Activated B cell treated with CpG ODN at 0.5 μM for 24 hours (primary cell): ENCODE data around the gene CTDSP2. TPM values are rescaled to one million over a fixed set of nuclear protein-coding genes. Genes with fewer than 3 reads are reported as not detected.

Experiments used
- ATAC-seq: fragments of 200-7000 bp; cut with Tn5 transposase; one replicate; pipeline ENCODE4 v1.10.0; 2021; ENCODE audit warnings: low read depth, mild to moderate bottlenecking, moderate library complexity
- CTCF ChIA-PET: fragments of 350-600 bp; sonication (Branson Sonifier 250); formaldehyde crosslinking; loops from one replicate; lab custom pipeline; 2021; ENCODE audit warnings: antibody characterized with exemption; lab: Charles Lee
- POLR2A ChIA-PET: fragments of 350-600 bp; sonication (Branson Sonifier 250); formaldehyde crosslinking; loops from one replicate; lab custom pipeline; 2021; ENCODE audit warnings: antibody characterized with exemption; lab: Charles Lee
- DNase-seq: peaks from one replicate; pipeline ENCODE4 v3.0.0; 2022
- H3K27ac Mint-ChIP-seq: one replicate; pipeline ENCODE4 v1.8.0; 2020; ENCODE audit warnings: mixed read lengths
- H3K27me3 Mint-ChIP-seq: one replicate; pipeline ENCODE4 v1.8.0; 2021; ENCODE audit warnings: mixed read lengths
- H3K36me3 Mint-ChIP-seq: one replicate; pipeline ENCODE4 v1.8.0; 2021; ENCODE audit warnings: low read depth, mixed read lengths
- H3K4me1 Mint-ChIP-seq: one replicate; pipeline ENCODE4 v1.8.0; 2021; ENCODE audit warnings: mixed read lengths
- H3K4me3 Mint-ChIP-seq: one replicate; pipeline ENCODE4 v1.8.0; 2020; ENCODE audit warnings: mild to moderate bottlenecking, mixed read lengths
- H3K9me3 Mint-ChIP-seq: one replicate; pipeline ENCODE4 v1.8.0; 2020; ENCODE audit warnings: mixed read lengths
- intact Hi-C: fragments of 100-400 bp; cut with micrococcal nuclease; formaldehyde crosslinking; loops from one replicate; pipeline ENCODE4 v1.15.1; 2024
- total RNA-seq: library from RNA; stranded (reverse); gene quantifications from 2 replicates; pipeline ENCODE4 v1.2.3, GENCODE V29; 2022
- TF ChIP-seq, protein P1 (sequence below): fragments of 200-600 bp; IDR thresholded peaks from one replicate; pipeline ENCODE4 v1.8.0; 2022; ENCODE audit warnings: antibody characterized with exemption, mild to moderate bottlenecking

The CTDSP2 gene
- total RNA-seq, 1 donor from 2014 or later: 81.5 TPM

DNA sequence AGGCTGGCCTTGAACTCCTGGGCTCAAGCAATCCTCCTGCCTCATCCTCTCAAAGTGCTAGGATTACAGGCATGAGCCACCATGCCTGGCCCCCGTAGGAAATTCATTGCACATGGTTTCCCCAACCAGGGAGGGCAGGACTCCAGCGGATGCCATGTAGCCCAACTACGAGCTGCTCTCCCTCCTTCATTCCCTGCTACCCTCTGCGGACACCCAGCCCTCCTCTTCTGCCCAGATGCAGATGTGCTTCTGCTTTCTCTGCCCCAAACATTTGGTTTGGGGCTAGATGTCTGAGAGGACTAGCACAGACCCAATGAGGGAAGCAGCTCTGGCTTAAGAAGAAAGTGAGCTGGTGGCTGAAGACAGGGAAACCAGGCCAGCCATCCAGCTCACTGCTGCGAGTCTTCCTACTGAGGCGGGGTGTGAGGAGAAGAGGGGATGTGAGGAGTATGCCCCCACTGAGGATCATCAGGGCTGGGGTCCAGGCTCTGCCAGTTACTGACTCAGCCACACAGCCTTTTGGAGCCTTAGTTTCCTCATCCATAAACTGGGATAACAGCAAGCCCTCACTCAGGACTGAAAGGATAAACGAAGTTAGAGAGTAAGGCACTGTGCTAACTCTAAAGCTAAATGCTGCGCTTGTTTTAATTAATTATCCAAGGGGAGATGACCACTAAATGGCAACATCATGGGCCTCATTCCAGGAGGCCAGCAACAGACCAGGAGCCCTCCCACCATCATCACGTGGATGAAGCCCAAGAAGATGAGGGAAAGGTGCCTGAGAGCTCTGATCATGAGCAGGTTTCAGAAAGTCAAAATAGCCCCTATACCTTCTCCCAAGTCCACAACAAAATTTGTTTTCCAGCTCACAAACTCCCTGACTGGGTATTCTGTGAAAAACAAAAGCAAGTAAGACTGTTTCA is 10.9 kb downstream of the CTDSP2 start:
- no peaks in the 10 kb centered on the region for H3K27me3 Mint-ChIP-seq
- peak overlapping the region; percentile 64 for H3K4me3 Mint-ChIP-seq
- ChIA-PET CTCF (interaction anchor here (1.2 to 4.9 kb wide), 3 partner anchors 62 to 70 kb away, joined by 3 to 35 read pairs (median 30); no protein-coding TSS in a partner anchor), POLR2A (interaction anchor here (0.6 to 8.0 kb wide), 9 partner anchors 11 to 252 kb away, joined by 3 to 91 read pairs (median 4); partner anchors contain the start of genes CDK4, CTDSP2, EEF1AKMT3 and METTL1)
- H3K27ac Mint-ChIP-seq: peak overlapping the region; percentile 84
- TF ChIP-seq, protein P1, sequence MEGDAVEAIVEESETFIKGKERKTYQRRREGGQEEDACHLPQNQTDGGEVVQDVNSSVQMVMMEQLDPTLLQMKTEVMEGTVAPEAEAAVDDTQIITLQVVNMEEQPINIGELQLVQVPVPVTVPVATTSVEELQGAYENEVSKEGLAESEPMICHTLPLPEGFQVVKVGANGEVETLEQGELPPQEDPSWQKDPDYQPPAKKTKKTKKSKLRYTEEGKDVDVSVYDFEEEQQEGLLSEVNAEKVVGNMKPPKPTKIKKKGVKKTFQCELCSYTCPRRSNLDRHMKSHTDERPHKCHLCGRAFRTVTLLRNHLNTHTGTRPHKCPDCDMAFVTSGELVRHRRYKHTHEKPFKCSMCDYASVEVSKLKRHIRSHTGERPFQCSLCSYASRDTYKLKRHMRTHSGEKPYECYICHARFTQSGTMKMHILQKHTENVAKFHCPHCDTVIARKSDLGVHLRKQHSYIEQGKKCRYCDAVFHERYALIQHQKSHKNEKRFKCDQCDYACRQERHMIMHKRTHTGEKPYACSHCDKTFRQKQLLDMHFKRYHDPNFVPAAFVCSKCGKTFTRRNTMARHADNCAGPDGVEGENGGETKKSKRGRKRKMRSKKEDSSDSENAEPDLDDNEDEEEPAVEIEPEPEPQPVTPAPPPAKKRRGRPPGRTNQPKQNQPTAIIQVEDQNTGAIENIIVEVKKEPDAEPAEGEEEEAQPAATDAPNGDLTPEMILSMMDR: no peak
- intact Hi-C loops: loop anchor here (1.0 kb wide), 1 partner anchor 64 kb away; no protein-coding TSS in a partner anchor
- peak; percentile 38 for ATAC-seq
- H3K9me3 Mint-ChIP-seq: no peaks in the 10 kb centered on the region
- H3K36me3 Mint-ChIP-seq: no peaks in the 10 kb centered on the region
- peaks cover 93% of the 10 kb centered on the region for H3K4me1 Mint-ChIP-seq
- no peak for DNase-seq

DNA sequence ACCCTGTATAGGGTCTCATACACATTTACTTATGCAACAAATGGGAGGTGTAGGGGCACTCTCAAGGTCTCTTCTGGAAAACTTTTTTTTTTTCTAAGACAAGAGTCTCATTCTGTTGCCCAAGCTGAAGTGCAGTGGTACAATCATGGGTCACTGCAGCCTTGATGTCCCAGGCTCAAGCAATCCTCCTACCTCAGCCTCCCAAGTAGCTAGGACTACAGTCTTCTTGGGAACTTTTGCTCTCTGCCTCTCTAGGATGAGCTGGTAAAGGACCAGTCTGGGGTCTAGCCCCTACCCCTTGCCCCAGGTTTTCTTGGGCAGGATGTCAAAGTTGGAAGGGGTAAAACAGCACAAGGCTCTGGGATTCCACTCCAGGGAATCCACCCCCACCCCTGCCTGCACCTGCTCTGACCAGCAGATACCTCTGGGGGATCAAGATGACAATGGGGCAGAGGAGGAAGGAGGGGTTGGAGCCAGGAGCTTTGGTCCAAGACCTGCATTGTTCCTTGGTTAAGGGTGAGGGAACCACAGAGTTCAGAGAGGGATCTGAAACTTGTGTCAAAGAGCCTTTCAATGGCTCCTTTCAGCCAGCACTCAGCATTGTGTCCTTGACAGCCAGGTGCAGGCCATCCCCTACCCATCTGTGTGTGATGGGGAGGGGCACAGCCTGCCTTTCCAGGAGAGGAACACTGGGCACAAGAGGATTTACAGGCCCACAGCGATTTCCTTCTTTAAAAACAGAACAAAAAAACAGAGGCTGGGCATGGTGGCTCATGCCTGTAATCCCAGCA is 12.2 kb downstream of the CTDSP2 start:
- Mint-ChIP-seq H3K36me3 (peaks cover 6% of the 10 kb centered on the region), H3K27me3 (no peaks in the 10 kb centered on the region), H3K27ac (peak overlapping the region; percentile 61), H3K9me3 (no peaks in the 10 kb centered on the region), H3K4me3 (peak overlapping the region; percentile 48), H3K4me1 (peaks cover 86% of the 10 kb centered on the region)
- TF ChIP-seq, protein P1: no peak
- CTCF ChIA-PET: interaction anchor here (3.0 to 4.9 kb wide), 3 partner anchors 62 to 69 kb away, joined by 30 to 96 read pairs (median 35); no protein-coding TSS in a partner anchor
- ATAC-seq (no peak), DNase-seq (no peak)
- intact Hi-C loops: loop anchor here (5.0 kb wide), 1 partner anchor 33 kb away; no protein-coding TSS in a partner anchor
- POLR2A ChIA-PET: interaction anchor here (3.0 to 8.0 kb wide), 3 partner anchors 10 to 69 kb away, joined by 14 to 91 read pairs (median 37); partner anchors contain the start of gene CTDSP2

DNA sequence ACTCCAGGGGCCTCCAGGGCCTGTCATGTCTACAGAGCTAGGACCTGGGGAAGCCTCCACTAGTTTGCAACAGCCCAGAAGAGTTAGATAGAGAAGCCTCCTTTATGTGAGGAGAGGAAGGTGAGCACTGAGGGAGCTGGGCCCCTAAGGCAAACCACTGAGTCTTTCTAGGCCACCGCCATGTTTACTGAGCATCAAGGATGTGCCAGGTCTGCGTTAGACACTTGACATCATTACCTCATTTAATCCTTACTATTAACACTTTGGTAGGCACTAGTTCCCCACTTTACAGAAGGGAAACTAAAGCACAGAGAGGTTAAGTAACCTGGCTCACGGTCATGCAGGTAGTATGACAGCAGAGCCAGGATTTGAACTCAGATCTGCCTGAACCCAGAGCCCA is 12.9 kb downstream of the CTDSP2 start:
- no peaks in the 10 kb centered on the region for H3K9me3 Mint-ChIP-seq
- TF ChIP-seq, protein P1: no peak
- H3K4me3 Mint-ChIP-seq: no peak overlapping the region
- ChIA-PET CTCF (interaction anchor here (1.8 to 3.3 kb wide), 4 partner anchors 9 to 70 kb away, joined by 6 to 96 read pairs (median 18); partner anchors contain the start of gene AVIL), POLR2A (interaction anchor here (3.4 to 8.0 kb wide), 2 partner anchors 11 to 63 kb away, joined by 37 to 91 read pairs; partner anchors contain the start of gene CTDSP2)
- DNase-seq: no peak
- H3K36me3 Mint-ChIP-seq: peaks cover 13% of the 10 kb centered on the region
- no peak for ATAC-seq
- H3K4me1 Mint-ChIP-seq: peaks cover 83% of the 10 kb centered on the region
- no peaks in the 10 kb centered on the region for H3K27me3 Mint-ChIP-seq
- peak overlapping the region; percentile 41 for H3K27ac Mint-ChIP-seq
- intact Hi-C loops: loop anchor here (5.0 kb wide), 1 partner anchor 34 kb away; no protein-coding TSS in a partner anchor

DNA sequence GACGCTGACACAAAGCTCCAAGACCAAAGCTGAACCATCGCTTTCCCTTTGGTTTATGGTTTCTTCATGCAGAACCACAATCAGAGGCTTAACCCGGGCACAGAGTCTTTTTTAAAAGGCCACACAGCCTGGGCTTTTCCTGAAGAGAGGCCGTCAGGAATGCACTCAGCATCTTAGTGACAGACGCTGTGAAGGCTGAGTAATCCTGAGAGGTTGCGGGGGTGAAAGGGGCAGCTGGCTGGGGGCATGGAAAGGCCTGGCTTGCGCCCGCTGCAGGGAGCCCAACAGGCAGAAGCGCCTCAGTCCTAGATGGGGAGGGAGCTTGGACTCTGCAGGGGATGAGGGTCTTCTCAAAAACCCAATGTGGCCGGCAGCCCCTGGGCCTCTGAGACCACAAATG is 13.6 kb downstream of the CTDSP2 start:
- no peak for ATAC-seq
- peaks cover 76% of the 10 kb centered on the region for H3K4me1 Mint-ChIP-seq
- H3K9me3 Mint-ChIP-seq: no peaks in the 10 kb centered on the region
- no peak overlapping the region for H3K4me3 Mint-ChIP-seq
- H3K27ac Mint-ChIP-seq: peak overlapping the region; percentile 41
- TF ChIP-seq, protein P1: no peak
- POLR2A ChIA-PET: interaction anchor here (3.4 to 8.0 kb wide), 2 partner anchors 11 to 64 kb away, joined by 37 to 91 read pairs; partner anchors contain the start of gene CTDSP2
- CTCF ChIA-PET: interaction anchor here (0.6 to 3.3 kb wide), 11 partner anchors 10 to 75 kb away, joined by 3 to 96 read pairs (median 4); partner anchors contain the start of gene AVIL
- intact Hi-C loops: loop anchor here (5.0 kb wide), 1 partner anchor 34 kb away; no protein-coding TSS in a partner anchor
- no peak for DNase-seq
- peaks cover 20% of the 10 kb centered on the region for H3K36me3 Mint-ChIP-seq
- H3K27me3 Mint-ChIP-seq: no peaks in the 10 kb centered on the region
